Measurements from ENCODE around the gene CD83. TPM values are rescaled to one million over a fixed set of nuclear protein-coding genes. Genes with fewer than 3 reads are reported as not detected.

Gene CD83
- 10 to 100 TPM in 3 of 5 donors, 1 to 10 TPM in 2; 6.4 to 30.9 (median 11.6) TPM for total RNA-seq
- 4.7 TPM for total RNA-seq (2013)
- 7.5 to 336 (median 103) reads per million in 29 experiments for total RNA-seq

- Mint-ChIP-seq H3K9me3 (no peaks in the 10 kb centered on the region), H3K36me3 (peaks cover 18% of the 10 kb centered on the region), H3K4me3 (peak within 1 kb of the TSS; percentile 91 to 98 (median 94)), H3K27me3 (no peaks in the 10 kb centered on the region), H3K27ac (peak within 1 kb of the TSS; percentile 86 to 91), H3K4me1 (peaks cover 23 to 36% (median 31%) of the 10 kb centered on the region in 3 donors)
- CTCF ChIA-PET, result interaction anchor here in 1 of 2 donors (1.0 to 1.4 kb wide), 2 partner anchors 51 to 71 kb away, joined by 4 read pairs; no protein-coding TSS in a partner anchor
- WGBS (ENCODE audit: insufficient coverage), result under 1% methylated on average over 104 of the region's 106 CpGs
- H3K4me3 ChIP-seq (ENCODE audit: control insufficient read depth in 1 of 2, extremely low read depth in 1 of 2, low read length in 1 of 2), result peak within 1 kb of the TSS; percentile 89 to 94
- ATAC-seq (replicated peaks in 1 of 4) (peak; percentile 95 to 96 (median 95)), DNase-seq (peak; percentile 61 to 95 (median 84))
- no peaks in the 10 kb centered on the region for H3K27me3 ChIP-seq (replicated peaks in 1 of 2; ENCODE audit: control insufficient read depth in 2 of 2, extremely low read depth in 1 of 2, insufficient read depth in 2 of 2, low read length in 1 of 2)
- H3K9me3 ChIP-seq, result no peaks in the 10 kb centered on the region
- H3K27ac ChIP-seq (ENCODE audit: low read length), result peak within 1 kb of the TSS; percentile 91
- POLR2A ChIA-PET, result interaction anchor here in 1 of 2 donors (0.5 to 0.8 kb wide), 4 partner anchors 27 to 789 kb away, joined by 3 read pairs; partner anchors contain the start of gene TBC1D7
- peaks cover 10 to 17% of the 10 kb centered on the region in 2 experiments for H3K4me1 ChIP-seq (ENCODE audit: control insufficient read depth in 1 of 2, extremely low read depth in 1 of 2, insufficient read depth in 2 of 2, low read length in 2 of 2)
- no peaks in the 10 kb centered on the region for H3K36me3 ChIP-seq (ENCODE audit: control insufficient read depth in 2 of 2, extremely low read depth in 1 of 2, insufficient read depth in 1 of 2, low read length in 1 of 2)
Measured at GRCh38 chr6:14117158-14118090, at the start of gene CD83. CD83 (plus strand) TSS chr6:14117772; CDS start chr6:14117812, 40 bp downstream.

GRCh38 chr6:14068133-14068532 is 49.4 kb upstream of the CD83 start:
- no peak overlapping the region for H3K4me3 Mint-ChIP-seq

GRCh38 chr6:14068623-14069022 is 48.9 kb upstream of the CD83 start:
- H3K4me3 ChIP-seq (ENCODE audit: control insufficient read depth in 1 of 2, extremely low read depth in 1 of 2, low read length in 1 of 2), result no peak overlapping the region
- Mint-ChIP-seq H3K36me3 (no peaks in the 10 kb centered on the region), H3K27ac (no peak overlapping the region), H3K9me3 (no peaks in the 10 kb centered on the region), H3K4me3 (no peak overlapping the region), H3K27me3 (peaks cover 3 to 6% of the 10 kb centered on the region in 2 donors), H3K4me1 (peaks cover 6 to 8% (median 7%) of the 10 kb centered on the region in 3 donors)
- no peaks in the 10 kb centered on the region for H3K36me3 ChIP-seq (ENCODE audit: control insufficient read depth in 2 of 2, extremely low read depth in 1 of 2, insufficient read depth in 1 of 2, low read length in 1 of 2)
- ATAC-seq (replicated peaks in 1 of 4), result no peak
- H3K4me1 ChIP-seq (ENCODE audit: control insufficient read depth in 1 of 2, extremely low read depth in 1 of 2, insufficient read depth in 2 of 2, low read length in 2 of 2), result no peaks in the 10 kb centered on the region
- 88% methylated on average over 15 of the region's 19 CpGs for WGBS (ENCODE audit: insufficient coverage)
- H3K27me3 ChIP-seq (replicated peaks in 1 of 2; ENCODE audit: control insufficient read depth in 2 of 2, extremely low read depth in 1 of 2, insufficient read depth in 2 of 2, low read length in 1 of 2), result peaks cover 0 to 4% of the 10 kb centered on the region in 2 experiments
- no peak overlapping the region for H3K27ac ChIP-seq (ENCODE audit: low read length)
- H3K9me3 ChIP-seq, result no peaks in the 10 kb centered on the region
- DNase-seq, result no peak
- POLR2A ChIA-PET, result no interaction called here
- CTCF ChIA-PET, result interaction anchor here in 1 of 2 donors (0.8 to 1.6 kb wide), 2 partner anchors 274 to 414 kb away, joined by 3 to 7 read pairs; no protein-coding TSS in a partner anchor

More at GRCh38 chr6:14068133-14068532, 49.4 kb upstream of the CD83 start:
- Mint-ChIP-seq H3K27me3 (peaks cover 6% of the 10 kb centered on the region in 2 donors), H3K9me3 (no peaks in the 10 kb centered on the region), H3K36me3 (no peaks in the 10 kb centered on the region), H3K4me1 (peaks cover 4 to 5% (median 5%) of the 10 kb centered on the region in 3 donors), H3K27ac (no peak overlapping the region)
- no peak for ATAC-seq (replicated peaks in 1 of 4)
- no peak overlapping the region for H3K27ac ChIP-seq (ENCODE audit: low read length)
- DNase-seq, result no peak
- H3K36me3 ChIP-seq (ENCODE audit: control insufficient read depth in 2 of 2, extremely low read depth in 1 of 2, insufficient read depth in 1 of 2, low read length in 1 of 2), result no peaks in the 10 kb centered on the region
- ChIA-PET POLR2A (no interaction called here), CTCF (interaction anchor here in 1 of 2 donors (0.8 to 1.6 kb wide), 2 partner anchors 273 to 414 kb away, joined by 3 to 7 read pairs; no protein-coding TSS in a partner anchor)
- no peaks in the 10 kb centered on the region for H3K4me1 ChIP-seq (ENCODE audit: control insufficient read depth in 1 of 2, extremely low read depth in 1 of 2, insufficient read depth in 2 of 2, low read length in 2 of 2)
- H3K4me3 ChIP-seq (ENCODE audit: control insufficient read depth in 1 of 2, extremely low read depth in 1 of 2, low read length in 1 of 2), result no peak overlapping the region
- H3K27me3 ChIP-seq (replicated peaks in 1 of 2; ENCODE audit: control insufficient read depth in 2 of 2, extremely low read depth in 1 of 2, insufficient read depth in 2 of 2, low read length in 1 of 2), result peaks cover 0 to 4% of the 10 kb centered on the region in 2 experiments
- no peaks in the 10 kb centered on the region for H3K9me3 ChIP-seq
- WGBS (ENCODE audit: insufficient coverage), result no CpG with 5 or more reads among the region's 5 CpGs

GRCh38 chr6:14070457-14070856 is 47.1 kb upstream of the CD83 start:
- Histone ChIP-seq H3K27ac (ENCODE audit: low read length) (no peak overlapping the region), H3K4me1 (ENCODE audit: control insufficient read depth in 1 of 2, extremely low read depth in 1 of 2, insufficient read depth in 2 of 2, low read length in 2 of 2) (peaks cover 3 to 8% of the 10 kb centered on the region in 2 experiments), H3K36me3 (ENCODE audit: control insufficient read depth in 2 of 2, extremely low read depth in 1 of 2, insufficient read depth in 1 of 2, low read length in 1 of 2) (no peaks in the 10 kb centered on the region), H3K4me3 (ENCODE audit: control insufficient read depth in 1 of 2, extremely low read depth in 1 of 2, low read length in 1 of 2) (no peak overlapping the region), H3K27me3 (replicated peaks in 1 of 2; ENCODE audit: control insufficient read depth in 2 of 2, extremely low read depth in 1 of 2, insufficient read depth in 2 of 2, low read length in 1 of 2) (peaks cover 0 to 3% of the 10 kb centered on the region in 2 experiments), H3K9me3 (no peaks in the 10 kb centered on the region)
- CTCF ChIA-PET, result interaction anchor here in 1 of 2 donors (0.6 kb wide), 2 partner anchors 235 to 845 kb away, joined by 4 read pairs; no protein-coding TSS in a partner anchor
- Mint-ChIP-seq H3K9me3 (no peaks in the 10 kb centered on the region), H3K36me3 (no peaks in the 10 kb centered on the region), H3K4me1 (peaks cover 22 to 26% (median 23%) of the 10 kb centered on the region in 3 donors), H3K27me3 (peaks cover 0 to 3% of the 10 kb centered on the region in 2 donors), H3K4me3 (no peak overlapping the region), H3K27ac (no peak overlapping the region)
- ATAC-seq (replicated peaks in 1 of 4), result no peak
- POLR2A ChIA-PET, result no interaction called here
- DNase-seq, result no peak
- WGBS (ENCODE audit: insufficient coverage), result 100% methylated on average over 2 of the region's 4 CpGs

GRCh38 chr6:14072084-14072483 is 45.5 kb upstream of the CD83 start:
- Mint-ChIP-seq H3K27ac (no peak overlapping the region), H3K27me3 (no peaks in the 10 kb centered on the region), H3K36me3 (no peaks in the 10 kb centered on the region), H3K9me3 (no peaks in the 10 kb centered on the region), H3K4me3 (no peak overlapping the region), H3K4me1 (peaks cover 21 to 25% (median 24%) of the 10 kb centered on the region in 3 donors)
- Histone ChIP-seq H3K9me3 (no peaks in the 10 kb centered on the region), H3K36me3 (ENCODE audit: control insufficient read depth in 2 of 2, extremely low read depth in 1 of 2, insufficient read depth in 1 of 2, low read length in 1 of 2) (no peaks in the 10 kb centered on the region), H3K27ac (ENCODE audit: low read length) (no peak overlapping the region), H3K4me1 (ENCODE audit: control insufficient read depth in 1 of 2, extremely low read depth in 1 of 2, insufficient read depth in 2 of 2, low read length in 2 of 2) (peaks cover 3 to 8% of the 10 kb centered on the region in 2 experiments), H3K4me3 (ENCODE audit: control insufficient read depth in 1 of 2, extremely low read depth in 1 of 2, low read length in 1 of 2) (no peak overlapping the region), H3K27me3 (replicated peaks in 1 of 2; ENCODE audit: control insufficient read depth in 2 of 2, extremely low read depth in 1 of 2, insufficient read depth in 2 of 2, low read length in 1 of 2) (peaks cover 0 to 2% of the 10 kb centered on the region in 2 experiments)
- DNase-seq, result peak in 1 of 35 experiments; percentile 7
- 100% methylated on average over 1 of the region's 5 CpGs for WGBS (ENCODE audit: insufficient coverage)
- POLR2A ChIA-PET, result no interaction called here
- CTCF ChIA-PET, result interaction anchor here in 1 of 2 donors (0.9 to 1.1 kb wide), 2 partner anchors 25 to 47 kb away, joined by 3 to 4 read pairs; no protein-coding TSS in a partner anchor
- ATAC-seq (replicated peaks in 1 of 4), result no peak

Data from T-cell (primary cell).